NCI-H2171 (cell line): Measurements from ENCODE around the gene ADAMTS14.
"Not testable (repeated sequence)": the region's sequence is repeated elsewhere in the genome, so short reads cannot be mapped to it uniquely, and the experiment has no call there.

Experiments
- DNase-seq: peaks from one replicate; lab custom pipeline; 2025; lab: John Stamatoyannopoulos, UW

Gene ADAMTS14, protein sequence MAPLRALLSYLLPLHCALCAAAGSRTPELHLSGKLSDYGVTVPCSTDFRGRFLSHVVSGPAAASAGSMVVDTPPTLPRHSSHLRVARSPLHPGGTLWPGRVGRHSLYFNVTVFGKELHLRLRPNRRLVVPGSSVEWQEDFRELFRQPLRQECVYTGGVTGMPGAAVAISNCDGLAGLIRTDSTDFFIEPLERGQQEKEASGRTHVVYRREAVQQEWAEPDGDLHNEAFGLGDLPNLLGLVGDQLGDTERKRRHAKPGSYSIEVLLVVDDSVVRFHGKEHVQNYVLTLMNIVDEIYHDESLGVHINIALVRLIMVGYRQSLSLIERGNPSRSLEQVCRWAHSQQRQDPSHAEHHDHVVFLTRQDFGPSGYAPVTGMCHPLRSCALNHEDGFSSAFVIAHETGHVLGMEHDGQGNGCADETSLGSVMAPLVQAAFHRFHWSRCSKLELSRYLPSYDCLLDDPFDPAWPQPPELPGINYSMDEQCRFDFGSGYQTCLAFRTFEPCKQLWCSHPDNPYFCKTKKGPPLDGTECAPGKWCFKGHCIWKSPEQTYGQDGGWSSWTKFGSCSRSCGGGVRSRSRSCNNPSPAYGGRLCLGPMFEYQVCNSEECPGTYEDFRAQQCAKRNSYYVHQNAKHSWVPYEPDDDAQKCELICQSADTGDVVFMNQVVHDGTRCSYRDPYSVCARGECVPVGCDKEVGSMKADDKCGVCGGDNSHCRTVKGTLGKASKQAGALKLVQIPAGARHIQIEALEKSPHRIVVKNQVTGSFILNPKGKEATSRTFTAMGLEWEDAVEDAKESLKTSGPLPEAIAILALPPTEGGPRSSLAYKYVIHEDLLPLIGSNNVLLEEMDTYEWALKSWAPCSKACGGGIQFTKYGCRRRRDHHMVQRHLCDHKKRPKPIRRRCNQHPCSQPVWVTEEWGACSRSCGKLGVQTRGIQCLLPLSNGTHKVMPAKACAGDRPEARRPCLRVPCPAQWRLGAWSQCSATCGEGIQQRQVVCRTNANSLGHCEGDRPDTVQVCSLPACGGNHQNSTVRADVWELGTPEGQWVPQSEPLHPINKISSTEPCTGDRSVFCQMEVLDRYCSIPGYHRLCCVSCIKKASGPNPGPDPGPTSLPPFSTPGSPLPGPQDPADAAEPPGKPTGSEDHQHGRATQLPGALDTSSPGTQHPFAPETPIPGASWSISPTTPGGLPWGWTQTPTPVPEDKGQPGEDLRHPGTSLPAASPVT

DNA sequence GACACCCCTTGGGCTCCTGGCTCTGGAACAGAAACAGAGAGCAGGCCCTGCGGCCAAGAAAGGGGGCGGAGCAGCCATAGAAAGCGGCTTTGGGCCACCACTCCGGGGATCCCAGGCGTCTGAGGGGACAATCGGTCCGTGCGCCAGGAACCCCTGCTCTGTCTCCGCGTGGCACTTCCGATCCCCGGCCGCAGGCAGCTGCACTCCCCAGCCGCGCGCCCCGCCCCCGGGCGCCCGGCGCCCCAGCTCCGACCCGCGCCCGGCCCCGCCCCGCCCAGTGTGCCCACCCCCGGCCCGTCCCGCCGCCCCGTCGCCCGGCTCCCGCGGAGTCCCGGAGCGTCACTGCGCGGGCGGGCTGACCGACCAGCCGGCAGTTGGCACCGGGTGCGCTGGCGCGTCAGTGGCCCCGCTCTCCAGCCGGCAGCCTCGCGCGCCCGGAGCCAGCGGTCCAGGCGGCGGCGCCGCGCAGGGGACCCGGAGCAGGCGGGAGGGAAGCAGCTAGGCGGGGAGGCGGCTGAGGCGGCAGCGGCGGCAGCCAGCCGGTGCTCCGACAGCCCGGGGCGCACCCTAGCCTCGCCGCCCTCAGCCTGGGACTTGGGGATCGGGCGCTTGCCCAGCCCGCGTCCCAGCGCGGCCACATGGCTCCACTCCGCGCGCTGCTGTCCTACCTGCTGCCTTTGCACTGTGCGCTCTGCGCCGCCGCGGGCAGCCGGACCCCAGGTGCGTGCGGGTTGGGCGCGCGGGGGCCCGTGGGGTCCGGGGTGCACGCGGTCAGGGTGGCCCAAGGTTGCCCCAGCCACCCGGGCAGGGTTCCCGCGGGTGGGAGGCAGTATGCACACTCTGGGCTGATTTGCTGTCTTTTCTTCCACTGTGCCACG, at the start of gene ADAMTS14:
Gene ADAMTS14, plus strand, starts transcription at position 342 of the 878 bp plus-strand sequence. Its CDS starts 297 bp downstream, at position 639.
- no peak for DNase-seq

DNA sequence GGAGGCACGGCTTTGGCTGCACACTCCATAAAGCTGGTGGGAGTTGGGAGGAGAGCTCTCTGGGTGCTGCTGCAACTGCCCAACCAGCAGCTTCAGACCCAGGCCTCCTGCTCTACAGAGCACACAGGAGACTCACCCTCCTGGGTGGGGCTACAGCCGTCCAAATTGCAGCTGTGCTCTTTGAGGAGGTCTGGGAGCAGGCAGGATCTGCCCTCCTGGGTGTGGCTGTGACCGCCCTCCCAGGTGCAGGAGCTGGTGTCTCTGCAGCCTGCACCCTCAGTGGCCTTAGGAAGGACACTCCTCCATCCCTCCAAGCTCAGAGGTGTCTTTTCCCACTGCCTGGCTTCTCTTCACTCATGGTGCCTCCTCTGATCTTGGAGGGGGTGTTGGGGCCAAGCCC, 49.8 kb upstream of the ADAMTS14 start:
- no peak for DNase-seq

DNA sequence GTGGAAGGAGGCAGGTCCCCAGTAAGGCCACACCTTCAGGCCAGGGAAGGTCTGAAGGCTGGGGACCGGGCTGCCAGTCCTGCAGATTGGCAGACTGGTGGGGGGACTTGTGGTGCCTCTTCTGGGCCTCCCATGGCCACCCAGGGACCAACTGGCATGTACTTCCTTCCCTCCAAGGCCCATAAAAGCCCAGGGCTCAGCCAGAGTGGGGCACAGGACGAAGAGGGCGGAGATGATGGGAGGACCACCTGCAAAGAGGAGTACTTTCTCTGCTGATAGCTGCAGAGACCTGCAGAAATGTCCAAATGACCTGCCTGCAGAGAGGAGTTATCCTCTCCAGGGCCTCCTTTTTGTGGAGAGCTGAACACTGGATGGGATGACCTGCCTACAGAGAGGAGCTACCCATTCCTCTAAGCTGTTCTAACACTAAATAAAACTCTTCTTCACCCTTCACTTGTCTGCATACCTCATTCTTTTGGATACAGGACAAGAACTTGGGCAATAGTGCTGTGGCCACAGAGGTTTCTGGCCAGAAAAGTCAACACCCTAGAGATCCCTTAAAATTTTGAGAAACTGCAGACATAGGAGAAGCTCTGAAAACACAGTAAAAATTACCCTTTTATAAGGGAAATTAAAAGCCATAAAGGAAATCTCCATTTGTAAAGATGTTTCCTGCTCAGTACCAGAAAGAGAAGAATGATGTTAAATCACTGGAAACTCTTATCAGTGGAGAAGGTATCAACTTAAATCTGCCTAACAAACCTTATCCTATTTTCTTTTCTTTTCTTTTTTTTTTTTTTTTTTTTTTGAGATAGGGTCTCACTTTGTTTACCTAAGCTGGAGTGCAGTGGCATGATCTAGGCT, 49.1 kb upstream of the ADAMTS14 start:
- DNase-seq = no peak

DNA sequence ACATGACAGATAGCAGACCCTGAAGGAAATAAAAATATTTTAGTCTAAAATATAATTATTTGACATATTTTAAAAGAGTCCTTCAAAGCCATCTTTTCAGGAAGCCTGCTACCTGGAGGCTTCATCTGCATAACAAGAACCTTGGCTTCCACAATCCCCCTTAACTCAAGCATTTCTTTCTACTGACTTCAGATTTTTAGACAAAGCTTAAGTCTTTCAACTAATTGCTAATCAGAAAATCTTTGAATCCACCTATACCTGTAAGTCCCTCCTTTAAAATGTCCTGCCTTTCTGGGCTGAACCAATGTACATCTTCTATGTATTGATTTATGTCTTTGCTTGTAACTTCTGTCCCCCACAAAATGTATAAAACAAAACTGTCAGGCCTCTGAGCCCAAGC, 46.2 kb upstream of the ADAMTS14 start:
- no peak for DNase-seq

DNA sequence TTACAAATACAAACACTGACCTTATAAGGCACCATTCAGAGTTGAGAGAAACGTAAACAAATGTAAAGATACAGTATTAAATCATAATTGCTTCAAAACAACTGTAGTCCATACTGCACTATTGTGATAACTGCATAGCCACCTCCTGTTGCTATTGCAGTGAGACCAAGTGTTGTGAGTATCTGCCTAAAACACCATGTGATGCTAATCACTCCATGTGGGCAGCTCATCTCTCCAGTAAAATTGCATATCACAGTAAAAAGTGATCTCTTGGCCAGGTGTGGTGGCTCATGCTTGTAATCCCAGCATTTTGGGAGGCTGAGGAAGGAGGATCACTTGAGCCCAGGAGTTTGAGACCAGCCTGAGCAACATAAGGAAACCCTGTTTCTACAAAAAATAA, 43.0 kb upstream of the ADAMTS14 start:
- DNase-seq = no peak

DNA sequence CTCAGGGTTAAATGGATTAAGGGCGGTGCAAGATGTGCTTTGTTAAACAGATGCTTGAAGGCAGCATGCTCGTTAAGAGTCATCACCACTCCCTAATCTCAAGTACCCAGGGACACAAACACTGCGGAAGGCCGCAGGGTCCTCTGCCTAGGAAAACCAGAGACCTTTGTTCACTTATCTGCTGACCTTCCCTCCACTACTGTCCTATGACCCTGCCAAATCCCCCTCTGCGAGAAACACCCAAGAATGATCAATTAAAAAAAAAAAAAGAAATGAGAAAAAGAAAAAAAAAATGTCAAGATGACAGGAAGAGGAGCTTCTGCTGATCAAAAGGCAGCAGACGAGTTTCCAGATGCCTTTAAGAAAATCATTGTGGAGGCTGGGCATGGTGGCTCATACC, 40.6 kb upstream of the ADAMTS14 start:
- DNase-seq = not testable (repeated sequence)

DNA sequence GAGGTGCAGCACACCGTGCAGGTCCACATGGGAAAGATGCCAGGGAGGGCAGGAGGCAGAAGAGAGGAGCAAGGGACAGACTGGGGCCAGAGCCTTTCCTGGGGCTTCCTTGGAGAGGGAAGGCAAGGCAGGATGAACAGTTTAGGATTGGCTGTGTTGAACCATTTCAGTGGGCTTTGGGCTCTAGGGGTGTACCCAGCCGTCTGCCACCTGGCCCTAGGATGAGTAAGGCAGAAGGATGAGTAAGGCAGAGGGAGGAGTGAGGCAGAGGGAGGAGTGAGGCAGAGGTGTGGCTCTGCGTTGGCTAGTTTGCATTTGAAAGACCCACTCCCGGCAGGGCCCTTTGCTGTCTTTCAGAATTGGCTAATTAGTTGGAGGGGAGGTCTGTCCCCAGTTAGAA, 38.3 kb upstream of the ADAMTS14 start:
- DNase-seq = no peak

DNA sequence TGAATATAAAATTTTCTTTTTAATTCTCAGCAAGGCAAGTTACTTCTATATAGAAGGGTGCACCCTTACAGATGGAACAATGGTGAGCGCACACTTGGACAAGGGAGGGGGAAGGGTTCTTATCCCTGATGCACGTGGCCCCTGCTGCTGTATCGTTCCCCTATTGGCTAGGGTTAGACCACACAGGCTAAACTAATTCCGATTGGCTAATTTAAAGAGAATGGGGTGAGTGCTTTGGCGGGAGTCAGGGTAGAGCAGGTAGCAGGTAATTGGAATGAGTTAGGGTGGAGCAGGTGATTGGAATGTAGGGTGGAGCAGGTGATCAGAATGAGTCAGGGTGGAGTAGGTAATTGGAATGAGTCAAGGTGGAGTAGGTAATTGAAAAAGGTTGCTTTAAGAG, 37.8 kb upstream of the ADAMTS14 start:
- DNase-seq = not testable (repeated sequence)

DNA sequence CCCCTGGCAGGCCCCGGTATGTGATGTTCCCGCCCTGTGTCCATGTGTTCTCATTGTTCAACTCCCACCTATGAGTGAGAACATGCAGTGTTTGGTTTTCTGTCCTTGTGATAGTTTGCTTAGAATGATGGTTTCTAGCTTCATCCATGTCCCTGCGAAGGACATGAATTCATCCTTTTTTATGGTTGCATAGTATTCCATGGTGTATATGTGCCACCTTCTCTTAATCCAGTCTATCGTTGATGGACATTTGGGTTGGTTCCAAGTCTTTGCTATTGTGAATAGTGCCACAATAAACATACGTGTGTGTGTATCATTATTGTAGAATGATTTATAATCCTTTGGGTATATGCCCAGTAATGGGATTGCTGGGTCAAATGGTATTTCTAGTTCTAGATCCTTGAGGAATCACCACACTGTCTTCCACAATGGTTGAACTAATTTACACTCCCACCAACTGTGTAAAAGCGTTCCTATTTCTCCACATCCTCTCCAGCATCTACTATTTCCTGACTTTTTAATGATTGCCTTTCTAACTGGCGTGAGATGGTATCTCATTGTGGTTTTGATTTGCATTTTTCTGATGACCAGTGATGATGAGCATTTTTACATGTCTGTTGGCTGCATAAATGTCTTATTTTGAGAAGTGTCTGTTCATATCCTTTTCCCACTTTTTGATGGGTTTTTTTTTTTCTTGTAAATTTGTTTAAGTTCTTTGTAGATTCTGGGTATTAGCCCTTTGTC, 32.5 kb upstream of the ADAMTS14 start:
- not testable (repeated sequence) for DNase-seq

DNA sequence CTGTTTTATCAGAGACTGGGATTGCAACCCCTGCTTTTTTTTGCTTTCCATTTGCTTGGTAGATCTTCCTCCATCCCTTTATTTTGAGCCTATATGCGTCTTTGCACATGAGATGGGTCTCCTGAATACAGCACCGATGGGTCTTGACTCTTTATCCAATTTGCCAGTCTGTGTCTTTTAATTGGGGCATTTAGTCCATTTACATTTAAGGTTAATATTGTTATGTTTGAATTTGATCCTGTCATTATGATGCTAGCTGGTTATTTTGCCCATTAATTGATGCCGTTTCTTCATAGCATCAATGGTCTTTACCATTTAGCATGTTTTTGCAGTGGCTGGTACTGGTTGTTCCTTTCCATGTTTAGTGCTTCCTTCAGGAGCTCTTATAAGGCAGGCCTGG, 29.0 kb upstream of the ADAMTS14 start:
- not testable (repeated sequence) for DNase-seq

DNA sequence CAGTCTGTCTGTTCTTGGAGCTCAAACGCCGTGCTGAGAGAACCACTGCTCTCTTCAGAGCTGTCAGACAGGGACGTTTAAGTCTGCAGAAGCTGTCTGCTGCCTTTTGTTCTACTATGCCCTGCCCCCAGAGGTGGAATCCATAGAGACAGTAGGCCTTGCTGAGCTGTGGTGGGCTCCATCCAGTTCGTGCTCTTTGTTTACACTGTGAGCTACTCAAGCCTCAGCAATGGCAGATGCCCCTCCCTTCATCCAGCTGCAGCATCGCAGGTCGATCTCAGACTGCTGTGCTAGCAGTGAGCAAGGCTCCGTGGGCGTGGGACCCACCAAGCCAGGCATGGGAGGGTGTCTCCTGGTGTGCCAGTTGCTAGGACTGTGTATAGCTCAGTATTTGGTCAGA, 27.3 kb upstream of the ADAMTS14 start:
- not testable (repeated sequence) for DNase-seq

DNA sequence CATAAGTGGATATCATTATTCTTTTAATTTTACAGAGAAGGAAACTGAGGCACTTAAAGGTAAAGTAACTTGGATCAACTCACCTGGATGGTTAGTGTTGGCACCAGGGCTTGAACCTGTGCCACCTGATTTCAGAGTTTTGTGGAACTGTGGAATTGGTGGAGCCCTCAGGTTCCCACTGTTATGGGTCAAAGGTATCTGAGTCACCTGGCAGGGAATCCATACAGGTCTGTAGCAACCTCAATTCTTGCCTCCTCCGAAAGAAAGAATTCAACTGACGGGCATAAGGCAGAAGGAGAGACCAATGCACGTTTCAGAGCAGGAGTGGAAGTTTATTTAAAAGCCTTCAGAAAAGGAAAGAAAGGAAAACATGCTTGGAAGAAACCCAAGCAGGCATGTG, 25.2 kb upstream of the ADAMTS14 start:
- no peak for DNase-seq

DNA sequence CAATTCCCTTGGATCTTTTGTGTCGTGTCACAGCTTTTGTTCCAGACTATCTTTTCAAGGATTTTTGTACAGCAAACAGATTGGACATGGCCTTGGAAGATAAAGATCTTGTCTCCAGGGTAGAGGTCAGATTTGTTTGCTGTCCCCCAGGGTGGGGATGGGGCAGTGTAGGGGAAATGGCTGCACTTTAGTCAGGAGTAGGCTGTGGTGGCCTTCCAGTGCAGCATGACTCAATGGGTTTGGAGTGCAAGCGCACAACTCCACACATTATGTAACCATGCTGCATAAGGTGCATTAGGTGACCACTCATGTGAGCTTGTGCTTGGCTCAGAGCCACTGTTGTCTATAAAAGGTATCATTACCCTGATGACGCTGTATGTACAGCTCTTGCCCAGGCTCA, 23.9 kb upstream of the ADAMTS14 start:
- no peak for DNase-seq

DNA sequence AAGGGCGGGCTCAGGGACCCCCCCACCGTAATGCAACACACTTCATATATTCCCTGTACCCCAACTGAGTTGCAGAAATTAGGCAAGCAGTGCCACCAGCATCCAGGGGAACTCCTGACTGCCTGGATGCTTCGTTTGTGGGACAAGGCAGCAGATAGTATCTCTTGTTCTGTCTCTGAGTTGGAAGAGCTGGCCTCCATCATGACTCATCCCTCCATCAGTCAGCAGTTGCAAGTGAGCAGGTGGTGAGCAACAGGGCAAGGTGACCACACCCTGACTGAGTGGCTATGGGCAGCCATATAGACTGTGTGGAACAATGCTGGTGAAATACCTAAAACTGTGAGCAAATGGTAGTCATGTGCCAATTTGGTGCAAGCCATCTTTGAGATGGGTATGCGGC, 22.8 kb upstream of the ADAMTS14 start:
- DNase-seq = no peak

DNA sequence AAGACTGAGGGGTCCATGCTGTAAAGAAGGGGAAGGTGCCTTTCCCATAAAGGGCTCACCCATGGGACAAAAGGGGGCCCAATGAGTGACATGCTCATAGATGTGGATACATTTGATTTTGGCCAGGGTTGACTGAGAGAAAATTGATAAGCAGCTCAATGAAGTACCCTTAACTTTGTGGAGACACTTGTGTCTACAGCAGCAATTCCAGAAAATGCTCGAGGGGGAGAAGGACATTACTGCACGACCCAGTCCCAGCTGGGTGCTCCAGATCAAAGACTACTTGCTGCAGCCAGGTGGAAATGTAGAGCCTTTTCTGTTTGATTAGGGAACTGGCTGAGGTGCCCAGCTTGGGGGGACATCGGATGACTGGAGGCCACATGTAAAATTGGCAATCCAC, 22.2 kb upstream of the ADAMTS14 start:
- no peak for DNase-seq

DNA sequence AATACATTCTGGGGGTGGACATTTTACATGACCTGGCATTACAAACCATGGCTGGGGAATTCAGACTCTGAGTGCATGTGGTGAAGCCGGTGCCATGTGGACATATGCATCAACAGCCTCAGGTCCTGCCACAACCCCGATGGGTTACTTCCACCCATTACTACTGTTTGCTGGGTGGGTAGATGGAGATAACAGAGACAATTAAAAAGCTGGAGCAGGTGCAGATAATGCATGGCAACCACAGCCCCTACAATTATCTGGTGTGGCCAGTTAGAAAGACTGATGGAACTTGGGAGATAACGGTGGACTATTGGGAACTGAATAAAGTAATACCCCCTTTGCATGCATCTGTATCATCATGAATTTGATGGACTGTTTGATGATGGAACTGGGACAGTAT, 21.6 kb upstream of the ADAMTS14 start:
- no peak for DNase-seq

DNA sequence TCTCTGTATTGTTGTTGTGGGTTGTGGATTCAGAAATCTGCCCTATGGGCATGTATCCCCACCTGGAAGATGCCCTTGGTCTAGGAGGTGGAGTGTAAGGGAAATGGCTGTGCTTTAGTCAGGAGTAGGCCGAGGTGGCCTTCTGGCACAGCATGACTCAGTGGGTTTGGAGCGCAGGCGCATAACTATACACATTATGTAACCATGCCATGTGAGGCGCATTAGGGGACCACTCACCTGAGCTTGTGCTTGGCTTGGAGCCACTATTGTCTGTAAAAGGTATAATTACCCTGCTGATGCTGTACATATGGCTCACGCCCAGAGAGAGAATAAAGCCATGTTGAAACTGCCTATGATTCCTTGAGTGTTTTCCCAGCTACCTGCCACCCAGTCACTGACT, 20.6 kb upstream of the ADAMTS14 start:
- DNase-seq = peak; percentile 21

DNA sequence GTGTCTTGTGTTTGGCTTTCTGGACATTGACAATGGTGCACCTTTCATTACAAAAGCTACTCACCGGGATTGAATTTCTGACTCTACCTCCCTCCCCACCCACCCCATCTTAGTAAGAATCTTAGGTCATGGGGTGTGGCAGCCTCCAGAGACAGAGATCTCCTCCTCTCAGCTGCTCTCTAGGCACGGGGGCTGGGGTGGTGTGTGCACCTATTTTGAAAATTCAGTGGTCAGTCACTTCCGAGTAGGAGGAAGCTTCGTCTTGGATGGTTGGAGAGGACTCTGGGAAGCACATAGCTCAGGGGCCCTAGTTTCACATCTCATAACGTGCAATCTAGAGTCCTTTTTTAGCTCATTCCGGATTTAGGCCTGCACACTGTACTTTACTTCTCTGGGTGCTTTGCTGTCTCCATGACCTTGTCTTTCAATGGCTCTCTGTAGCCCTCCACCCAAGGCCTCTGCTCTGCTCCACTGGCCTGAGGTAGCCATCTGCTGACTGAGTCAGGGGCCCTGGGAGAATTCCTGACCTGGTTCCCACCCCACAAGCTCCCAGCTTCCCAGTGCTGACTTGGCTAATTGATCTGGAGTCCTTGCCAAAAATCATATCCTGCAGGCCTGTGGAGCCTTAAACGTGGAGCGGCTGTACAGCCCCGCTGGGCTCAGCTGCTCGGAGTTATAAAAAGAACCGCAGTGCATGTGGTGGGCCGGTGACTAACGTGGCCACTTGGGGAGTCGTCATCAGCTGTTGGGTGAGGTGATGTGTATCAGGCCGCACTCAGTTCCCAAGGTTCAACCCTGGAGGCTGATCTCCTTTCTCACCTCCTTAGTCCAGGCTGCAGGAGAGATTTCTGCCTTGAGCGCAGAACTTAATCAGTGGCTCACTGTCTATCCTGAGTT, 19.3 kb upstream of the ADAMTS14 start:
- DNase-seq = no peak

DNA sequence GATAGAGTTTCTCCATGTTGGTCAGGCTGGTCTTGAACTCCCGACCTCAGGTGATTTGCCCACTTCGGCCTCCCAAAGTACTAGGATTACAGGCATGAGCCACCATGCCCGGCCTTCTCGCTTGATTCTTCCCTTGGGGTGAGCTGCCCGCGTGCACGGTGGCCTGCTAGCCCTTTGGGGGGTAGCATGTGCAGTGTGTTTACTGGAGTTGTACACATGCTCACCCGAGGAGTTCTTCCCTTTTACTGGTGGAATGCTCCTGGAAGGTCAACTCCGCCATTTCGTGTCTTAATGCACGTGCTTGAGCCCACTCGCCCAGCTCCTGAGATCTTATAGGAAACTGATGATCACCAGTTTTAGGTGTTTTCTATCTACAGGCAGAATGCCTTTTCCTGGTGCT, 17.0 kb upstream of the ADAMTS14 start:
- no peak for DNase-seq
